Ovary (tissue), 3 donors: ENCODE results near the gene RNU1-4.
"Not testable (repeated sequence)": the region's sequence is repeated elsewhere in the genome, so short reads cannot be mapped to it uniquely, and the experiment has no call there.

Experiments
- CTCF ChIP-seq, 3 donors: fragments of 450-650 bp in 2 of 3; fragments of 200-600 bp in 1 of 3; IDR thresholded peaks; one replicate each; pipeline versions ENCODE4 v1.5.1 to v1.8.0; 2016 to 2022; ENCODE audit warnings: antibody characterized with exemption in 3 of 3, mild to moderate bottlenecking in 1 of 3
- EP300 ChIP-seq: sonication (generic); formaldehyde crosslinking; IDR thresholded peaks from one replicate; pipeline ENCODE4 v1.6.1; 2017; ENCODE audit warnings: antibody characterized with exemption
- POLR2A ChIP-seq: fragments of 450-650 bp; IDR thresholded peaks from one replicate; pipeline ENCODE4 v1.6.1; 2017; ENCODE audit warnings: antibody characterized with exemption, mild to moderate bottlenecking, moderate library complexity
- donor health status: DM: no; HTN: no; CAD: no.

DNA sequence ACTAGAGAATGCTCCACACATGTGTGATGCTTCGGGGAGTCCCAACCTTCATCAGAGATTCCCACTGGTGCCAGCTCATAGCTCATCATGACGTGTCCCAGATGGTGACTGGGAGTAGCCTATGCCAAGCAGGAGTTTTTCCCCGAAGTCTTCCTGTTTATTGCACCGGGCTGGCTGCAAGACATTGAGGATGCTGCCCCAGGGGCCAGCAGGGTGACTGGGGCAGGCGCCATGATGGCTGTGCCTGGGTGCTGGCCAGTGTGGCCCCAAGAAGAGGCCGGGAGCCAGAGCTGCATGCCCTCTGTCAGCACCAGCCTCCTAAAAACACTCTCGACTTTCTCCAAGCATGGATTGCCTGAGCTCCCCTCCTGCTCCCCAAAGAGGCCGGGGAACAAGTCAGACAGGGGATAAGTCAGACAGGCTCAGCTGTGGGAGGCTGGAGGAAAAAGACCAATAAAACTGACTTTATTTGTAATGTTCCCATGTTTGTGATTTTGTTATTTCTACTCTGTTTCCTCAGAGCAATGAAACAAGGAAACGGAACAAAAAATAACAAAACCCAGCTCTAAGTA is 24.0 kb downstream of the RNU1-4 start:
- not testable (repeated sequence) for TF ChIP-seq CTCF (IDR thresholded peaks at IDR 0.05); POLR2A; EP300
